Measurements from ENCODE around the gene RIN3. TPM values are rescaled to one million over a fixed set of nuclear protein-coding genes. Genes with fewer than 3 reads are reported as not detected.

RIN3 gene
- total and polyA plus RNA-seq, 2 of the 4 experiments (the other 2 are of a cell fraction), result 2.5 to 11.1 TPM

GRCh38 chr14:92635031-92635430 is 121.5 kb downstream of the RIN3 start:
- Histone ChIP-seq H4K5ac (ENCODE audit: low read depth, low read length) (no peak overlapping the region; the same call in 1 of the 2 replicates), H3K4me3 (ENCODE audit: insufficient read depth, low read depth, low read length) (no peak overlapping the region), H2AFZ (replicated peaks; ENCODE audit: low read length, poor library complexity) (no peak overlapping the region), H2BK20ac (ENCODE audit: low read depth, low read length) (no peak overlapping the region; the same call in 1 of the 2 replicates), H3K23ac (ENCODE audit: low read depth, low read length) (0 out of 2 replicates have a peak overlapping the region, but pooled peaks have one; percentile 2), H2BK5ac (ENCODE audit: low read depth, low read length, poor library complexity, severe bottlenecking) (no peak overlapping the region), H3K79me1 (ENCODE audit: low read depth in 1 of 2, low read length in 2 of 2) (peaks cover 0 to 21% of the 10 kb centered on the region in 2 experiments; a peak in 2 of 4 replicates), H4K20me1 (ENCODE audit: insufficient read depth, low read length) (peaks cover 2% of the 10 kb centered on the region; the same call in 1 of the 2 replicates), H4K91ac (ENCODE audit: insufficient read depth, low read depth, low read length) (peak overlapping the region; percentile 12), H3K27ac (ENCODE audit: insufficient read depth, low read length) (no peak overlapping the region), H2AK9ac (replicated peaks; ENCODE audit: low read depth, low read length, poor library complexity) (peak overlapping the region; percentile 44), H2BK15ac (ENCODE audit: low read depth, low read length) (peak overlapping the region; percentile 22; the same call in 1 of the 3 replicates), H3K27me3 (ENCODE audit: control insufficient read depth, insufficient read depth, low read length) (no peaks in the 10 kb centered on the region), H3K4me1 (ENCODE audit: control insufficient read depth, insufficient read depth, low read length) (peaks cover 10% of the 10 kb centered on the region), H3K4ac (ENCODE audit: low read depth, low read length) (peak overlapping the region; percentile 23; the same call in 1 of the 2 replicates), H2BK120ac (ENCODE audit: low read depth, low read length) (peak overlapping the region; percentile 21; the same call in 1 of the 2 replicates), H3K9ac (ENCODE audit: low read depth, low read length) (no peak overlapping the region), H3K18ac (ENCODE audit: low read depth, low read length) (no peak overlapping the region; the same call in 1 of the 2 replicates), H4K8ac (ENCODE audit: low read depth in 2 of 2, low read length in 2 of 2) (no peak overlapping the region), H3K9me1 (ENCODE audit: insufficient read depth, low read length) (peaks cover 9% of the 10 kb centered on the region; the same call in 1 of the 2 replicates), H3K14ac (replicated peaks; ENCODE audit: low read depth, low read length) (peak overlapping the region; percentile 44; the same call in 1 of the 2 replicates), H3K4me2 (ENCODE audit: low read depth, low read length) (no peak overlapping the region), H3K56ac (ENCODE audit: extremely low read depth, insufficient read depth, low read length) (no peak overlapping the region), H3K9me3 (ENCODE audit: control insufficient read depth, insufficient read depth, low read length) (no peaks in the 10 kb centered on the region), H3K36me3 (ENCODE audit: control insufficient read depth, insufficient read depth, low read length) (no peaks in the 10 kb centered on the region; the same call in 1 of the 2 replicates), H2AK5ac (ENCODE audit: low read depth, low read length) (peak overlapping the region; percentile 60)
- ATAC-seq (ENCODE audit: low read depth) (no peak), DNase-seq (no peak)
- WGBS, 2 experiments (ENCODE audit: extremely low coverage in 2 of 2, insufficient read length in 1 of 2), result no CpG with 5 or more reads among the region's 4 CpGs
- intact Hi-C loops (cut with micrococcal nuclease) (no loop called here), dilution Hi-C loops (cut with HindIII; ENCODE audit: low sequenced_read_pairs, unreplicated experiment) (no loop called here), in situ Hi-C loops (cut with MboI; ENCODE audit: low sequenced_read_pairs) (no loop called here)
- BruUV-seq (replicated peaks), result no TSS peak
- ChIA-PET POLR2A (ENCODE audit: unreplicated experiment) (no interaction called here), CTCF (no interaction called here)
- no peak for TF ChIP-seq CEBPB (IDR thresholded peaks at IDR 0.05; ENCODE audit: low read depth, low read length)
- no peak for TF ChIP-seq USF2 (IDR thresholded peaks at IDR 0.05; ENCODE audit: low read depth, low read length)
- no peak for TF ChIP-seq SMC3 (IDR thresholded peaks at IDR 0.05; ENCODE audit: low read depth, low read length)
- no peak for TF ChIP-seq POLR2A (IDR thresholded peaks at IDR 0.05; ENCODE audit: low read depth, low read length)
- no peak for TF ChIP-seq FOS (IDR thresholded peaks at IDR 0.05; ENCODE audit: low read depth, low read length)
- TF ChIP-seq RAD21 (IDR thresholded peaks at IDR 0.05; ENCODE audit: low read length), result no peak
- TF ChIP-seq CHD1 (IDR thresholded peaks at IDR 0.05; ENCODE audit: low read depth, low read length), result no peak
- TF ChIP-seq RFX5 (IDR thresholded peaks at IDR 0.05; ENCODE audit: low read depth, low read length), result no peak
- TF ChIP-seq NFE2L2 (IDR thresholded peaks at IDR 0.05; ENCODE audit: low read depth, low read length), result no peak
- no peak for TF ChIP-seq BHLHE40 (IDR thresholded peaks at IDR 0.05; ENCODE audit: low read depth, low read length)
- no peak for TF ChIP-seq MAFK (IDR thresholded peaks at IDR 0.05; ENCODE audit: low read depth, low read length)
- TF ChIP-seq RCOR1 (IDR thresholded peaks at IDR 0.05; ENCODE audit: insufficient replicate concordance, low read length), result no peak
- no peak for TF ChIP-seq MXI1 (IDR thresholded peaks at IDR 0.05; ENCODE audit: borderline replicate concordance, low read depth, low read length)
- TF ChIP-seq MAZ (IDR thresholded peaks at IDR 0.05; ENCODE audit: borderline replicate concordance, low read depth, low read length), result no peak
- TF ChIP-seq CTCF (conservative IDR thresholded peaks at IDR 0.05; ENCODE audit: low read depth, low read length), result no peak
- TF ChIP-seq ELK1 (IDR thresholded peaks at IDR 0.05; ENCODE audit: borderline replicate concordance, low read depth, low read length), result no peak
